Transverse colon (tissue), 4 donors: Measurements from ENCODE around the gene TAX1BP1. TPM values are rescaled to one million over a fixed set of nuclear protein-coding genes. Genes with fewer than 3 reads are reported as not detected.

Experiments
- DNase-seq: peaks from one replicate; pipeline ENCODE4 v3.0.0-alpha.2; 2019
- H3K27ac ChIP-seq, 4 donors: fragments of 200-600 bp; sonication (generic); 2 replicates each; pipeline ENCODE4 v1.5.1; 2016 to 2018; ENCODE audit warnings: inconsistent platforms in 4 of 4
- H3K27me3 ChIP-seq: fragments of 200-600 bp; sonication (generic); 2 replicates; pipeline ENCODE4 v1.5.1; 2017; ENCODE audit warnings: inconsistent platforms
- H3K36me3 ChIP-seq, 4 donors: fragments of 200-600 bp; sonication (generic); 2 replicates each; pipeline ENCODE4 v1.5.1; 2017 to 2019; ENCODE audit warnings: inconsistent platforms in 4 of 4
- H3K4me1 ChIP-seq, 4 donors: fragments of 200-600 bp; sonication (generic); 2 replicates each; pipeline ENCODE4 v1.5.1; 2017 to 2020; ENCODE audit warnings: inconsistent platforms in 4 of 4
- H3K4me3 ChIP-seq, 4 donors: fragments of 200-600 bp; sonication (generic); 1 replicate in 1 of 4; 2 replicates in 3 of 4; pipeline versions ENCODE4 v1.5.1 to v1.6.1; 2017 to 2019; ENCODE audit warnings: inconsistent platforms in 4 of 4
- H3K9me3 ChIP-seq, 2 donors: fragments of 200-600 bp; sonication (generic); 2 replicates each; pipeline ENCODE4 v1.5.1; 2017 to 2019; ENCODE audit warnings: inconsistent platforms in 2 of 2
- CTCF ChIP-seq, 5 experiments: fragments of 200-600 bp in 3 of 5; fragments of 450-650 bp in 2 of 5; sonication (generic) in 3 of 5; IDR thresholded peaks; 1 replicate in 2 of 5; 2 replicates in 3 of 5; pipeline ENCODE4 v1.5.1; 2016 to 2017; ENCODE audit warnings: antibody characterized with exemption in 5 of 5, inconsistent platforms in 3 of 5, mild to moderate bottlenecking in 2 of 5, moderate library complexity in 1 of 5
- EP300 ChIP-seq: sonication (generic); formaldehyde crosslinking; IDR thresholded peaks from one replicate; pipeline ENCODE4 v1.6.1; 2017; ENCODE audit warnings: antibody characterized with exemption, low read depth
- POLR2A ChIP-seq: fragments of 450-650 bp; IDR thresholded peaks from one replicate; pipeline ENCODE4 v1.6.1; 2016; ENCODE audit warnings: antibody characterized with exemption, mild to moderate bottlenecking, moderate library complexity
- POLR2AphosphoS5 ChIP-seq, 3 donors: sonication (generic); formaldehyde crosslinking; IDR thresholded peaks; one replicate each; pipeline ENCODE4 v1.6.1; 2016; ENCODE audit warnings: antibody characterized with exemption in 3 of 3
- WGBS, 2 donors: methylation state at CpG; one replicate each; pipeline ENCODE4 v1.1.5; 2018; ENCODE audit warnings: low coverage in 1 of 2; 5-methylcytosine and 5-hydroxymethylcytosine counted together
- in situ Hi-C, 4 donors: fragments of 200-750 bp; cut with MboI; loops; one replicate each; pipeline versions ENCODE4 v1.15.0 to v1.15.1; 2017; ENCODE audit warnings: low sequenced_read_pairs in 3 of 4, low pct_ligation_motif_present in 1 of 4, low pct_unique_long_range_greater_than_20kb in 1 of 4
- intact Hi-C: fragments of 100-400 bp; cut with DNase I; formaldehyde crosslinking; loops from one replicate; pipeline ENCODE4 v1.15.1; 2023; ENCODE audit warnings: low total_unique reads
- total RNA-seq, 4 donors: library from RNA; depleted of rRNA; stranded (reverse); fragments of >200 nt; gene quantifications; one replicate each; pipeline ENCODE4 v1.1.0, GENCODE V29; 2016

The TAX1BP1 gene
- total RNA-seq, 4 donors from 2014 or later: 67.9 to 133 (median 123) TPM

GRCh38 chr7:27750316-27750715 lies 10.4 kb downstream of the TAX1BP1 start:
- DNase-seq: no peak
- Histone ChIP-seq H3K4me3 (no peak overlapping the region), H3K27ac (no peak overlapping the region), H3K9me3 (no peaks in the 10 kb centered on the region), H3K4me1 (peaks cover 0 to 30% (median 11%) of the 10 kb centered on the region in 4 donors), H3K36me3 (peaks cover 0 to 31% (median 8%) of the 10 kb centered on the region in 4 donors), H3K27me3 (no peaks in the 10 kb centered on the region)
- WGBS, 2 donors: 90 to 95% methylated on average over 2 of the region's 2 CpGs
- intact Hi-C loops (no loop called here), in situ Hi-C loops (loop anchor here in 1 of 4 donors (25.0 kb wide), 1 partner anchor 538 kb away; the partner anchor contains the start of gene HOXA13)
- TF ChIP-seq CTCF (IDR thresholded peaks at IDR 0.05) (no peak), POLR2A (no peak), POLR2AphosphoS5 (IDR thresholded peaks at IDR 0.05) (no peak)

GRCh38 chr7:27751888-27752660 lies 12.1 kb downstream of the TAX1BP1 start:
- peaks cover 0 to 16% (median 3%) of the 10 kb centered on the region in 4 donors for H3K4me1 ChIP-seq
- DNase-seq: no peak
- peaks cover 0 to 41% (median 8%) of the 10 kb centered on the region in 4 donors for H3K36me3 ChIP-seq
- no peak for TF ChIP-seq EP300
- no peak for TF ChIP-seq POLR2AphosphoS5 (IDR thresholded peaks at IDR 0.05)
- TF ChIP-seq POLR2A: no peak
- no peak for TF ChIP-seq CTCF (IDR thresholded peaks at IDR 0.05)
- H3K27ac ChIP-seq: no peak overlapping the region
- H3K27me3 ChIP-seq: no peaks in the 10 kb centered on the region
- intact Hi-C loops (no loop called here), in situ Hi-C loops (loop anchor here in 1 of 4 donors (25.0 kb wide), 1 partner anchor 540 kb away; the partner anchor contains the start of gene HOXA13)
- no peaks in the 10 kb centered on the region for H3K9me3 ChIP-seq
- WGBS, 2 donors: 90 to 93% methylated on average over 6 of the region's 6 CpGs
- no peak overlapping the region for H3K4me3 ChIP-seq

- DNase-seq: no peak
- Histone ChIP-seq H3K9me3 (no peaks in the 10 kb centered on the region), H3K27me3 (no peaks in the 10 kb centered on the region), H3K36me3 (peaks cover 0 to 48% (median 14%) of the 10 kb centered on the region in 4 donors), H3K4me3 (no peak overlapping the region), H3K4me1 (peaks cover 0 to 6% (median 0%) of the 10 kb centered on the region in 4 donors), H3K27ac (no peak overlapping the region)
- intact Hi-C loops (no loop called here), in situ Hi-C loops (loop anchor here in 1 of 4 donors (25.0 kb wide), 1 partner anchor 542 kb away; the partner anchor contains the start of gene HOXA13)
- TF ChIP-seq POLR2AphosphoS5 (IDR thresholded peaks at IDR 0.05): no peak
- TF ChIP-seq CTCF (IDR thresholded peaks at IDR 0.05): no peak
- TF ChIP-seq EP300: no peak
- no peak for TF ChIP-seq POLR2A
- WGBS, 2 donors: 72 to 73% methylated on average over 1 of the region's 1 CpG
Measured at GRCh38 chr7:27753863-27754262, 13.9 kb downstream of the TAX1BP1 start.

GRCh38 chr7:27756298-27756697 lies 16.3 kb downstream of the TAX1BP1 start:
- in situ Hi-C loops: loop anchor here in 1 of 4 donors (25.0 kb wide), 1 partner anchor 544 kb away; the partner anchor contains the start of gene HOXA13
- peaks cover 0 to 33% (median 9%) of the 10 kb centered on the region in 4 donors for H3K36me3 ChIP-seq
- intact Hi-C loops: no loop called here
- H3K4me3 ChIP-seq: no peak overlapping the region
- H3K27ac ChIP-seq: no peak overlapping the region
- peaks cover 0 to 3% (median 0%) of the 10 kb centered on the region in 4 donors for H3K4me1 ChIP-seq
- no peaks in the 10 kb centered on the region for H3K9me3 ChIP-seq
- TF ChIP-seq POLR2AphosphoS5 (IDR thresholded peaks at IDR 0.05): no peak
- no peak for TF ChIP-seq CTCF (IDR thresholded peaks at IDR 0.05)
- TF ChIP-seq POLR2A: no peak
- TF ChIP-seq EP300: no peak
- H3K27me3 ChIP-seq: no peaks in the 10 kb centered on the region
- no peak for DNase-seq
